Measurements from ENCODE around the gene NDUFC2. TPM values are rescaled to one million over a fixed set of nuclear protein-coding genes. Genes with fewer than 3 reads are reported as not detected.

The NDUFC2 gene
- total and polyA plus RNA-seq, 11 donors: 164 to 351 (median 258) TPM

DNA sequence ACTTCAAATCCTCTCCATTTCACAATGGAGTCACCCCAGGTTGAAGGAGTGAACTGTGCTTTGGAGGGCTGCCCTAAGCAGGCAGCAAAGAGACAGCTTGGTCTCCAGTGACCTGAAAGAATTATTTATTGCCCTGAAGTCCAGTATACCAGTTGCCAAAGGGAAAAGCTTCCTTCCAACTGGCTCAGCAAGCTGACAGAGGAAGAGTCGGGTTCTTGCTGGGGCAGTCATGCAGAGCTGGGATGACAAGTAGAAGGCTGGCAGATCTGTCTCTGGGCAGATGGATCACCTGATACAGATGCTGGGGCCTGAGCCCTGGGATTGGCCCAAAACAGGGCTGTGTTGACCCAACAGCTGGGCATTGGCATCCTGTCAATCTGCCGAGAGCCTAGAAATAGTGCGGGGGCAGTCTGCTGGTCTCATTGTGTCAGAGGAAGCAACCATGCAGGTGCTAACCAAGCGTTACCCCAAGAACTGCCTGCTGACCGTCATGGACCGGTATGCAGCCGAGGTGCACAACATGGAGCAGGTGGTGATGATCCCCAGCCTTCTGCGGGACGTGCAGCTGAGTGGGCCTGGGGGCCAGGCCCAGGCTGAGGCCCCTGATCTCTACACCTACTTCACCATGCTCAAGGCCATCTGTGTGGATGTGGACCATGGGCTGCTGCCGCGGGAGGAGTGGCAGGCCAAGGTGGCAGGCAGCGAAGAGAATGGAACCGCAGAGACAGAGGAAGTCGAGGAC is 16.1 kb downstream of the NDUFC2 start, which contains the start of gene THRSP:
TSS of gene THRSP (plus strand) at position 422 of the 742 bp plus-strand sequence. CDS start at position 443, 21 bp downstream.
- DNase-seq (no peak), ATAC-seq (no peak)
- Histone ChIP-seq H3K27me3 (no peaks in the 10 kb centered on the region), H3K36me3 (peaks cover 0 to 15% (median 13%) of the 10 kb centered on the region in 9 donors), H3K4me1 (peaks cover 0 to 18% (median 7%) of the 10 kb centered on the region in 12 donors), H3K27ac (no peak within 1 kb of the TSS), H3K4me3 (no peak within 1 kb of the TSS), H3K9me3 (no peaks in the 10 kb centered on the region)
- WGBS, 4 donors: 94 to 96% (median 95%) methylated on average over 14 of the region's 14 CpGs
- TF ChIP-seq CTCF (IDR thresholded peaks at IDR 0.05): no peak
- no peak for TF ChIP-seq POLR2A (IDR thresholded peaks at IDR 0.05)
- intact Hi-C loops (cut with DNase I): no loop called here

DNA sequence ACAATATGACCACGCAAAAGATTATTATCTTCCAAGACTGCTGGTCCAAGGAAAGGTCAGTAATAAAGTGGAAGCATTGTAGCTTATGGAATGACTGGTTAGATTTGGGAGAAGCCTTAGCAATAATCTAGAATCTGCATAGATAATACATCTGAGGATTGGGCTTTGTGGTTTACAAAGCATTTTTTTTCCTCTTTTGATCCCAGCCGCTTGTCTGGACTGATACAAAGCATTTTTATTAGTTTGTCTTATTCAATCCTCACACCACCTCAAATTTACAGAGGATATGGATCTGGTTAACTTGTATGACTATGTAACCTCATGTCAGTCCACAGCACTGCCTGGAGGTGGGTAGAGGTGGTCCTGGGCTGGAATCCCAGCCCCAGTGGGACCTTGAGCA is 17.0 kb downstream of the NDUFC2 start:
- 83 to 91% (median 87%) methylated on average over 2 of the region's 2 CpGs for WGBS, 4 donors
- no peak for TF ChIP-seq POLR2A (IDR thresholded peaks at IDR 0.05)
- TF ChIP-seq CTCF (IDR thresholded peaks at IDR 0.05): no peak
- no peak overlapping the region for H3K27ac ChIP-seq
- H3K9me3 ChIP-seq: no peaks in the 10 kb centered on the region
- no peaks in the 10 kb centered on the region for H3K27me3 ChIP-seq
- ATAC-seq (no peak), DNase-seq (no peak)
- intact Hi-C loops (cut with DNase I): no loop called here
- no peak overlapping the region for H3K4me3 ChIP-seq
- H3K36me3 ChIP-seq: peaks cover 0 to 6% (median 5%) of the 10 kb centered on the region in 9 donors
- peaks cover 0 to 16% (median 7%) of the 10 kb centered on the region in 12 donors for H3K4me1 ChIP-seq

GRCh38 chr11:78061921-78062311 is 17.7 kb downstream of the NDUFC2 start:
- TF ChIP-seq POLR2A (IDR thresholded peaks at IDR 0.05) (no peak), CTCF (IDR thresholded peaks at IDR 0.05) (no peak)
- ATAC-seq (no peak), DNase-seq (no peak)
- Histone ChIP-seq H3K9me3 (no peaks in the 10 kb centered on the region), H3K36me3 (no peaks in the 10 kb centered on the region), H3K4me1 (peaks cover 0 to 16% (median 7%) of the 10 kb centered on the region in 12 donors), H3K27me3 (no peaks in the 10 kb centered on the region), H3K4me3 (no peak overlapping the region), H3K27ac (peak overlapping the region in 1 of 12 donors; percentile 42)
- intact Hi-C loops (cut with DNase I): no loop called here
- 34 to 49% (median 45%) methylated on average over 4 of the region's 4 CpGs for WGBS, 4 donors

DNA sequence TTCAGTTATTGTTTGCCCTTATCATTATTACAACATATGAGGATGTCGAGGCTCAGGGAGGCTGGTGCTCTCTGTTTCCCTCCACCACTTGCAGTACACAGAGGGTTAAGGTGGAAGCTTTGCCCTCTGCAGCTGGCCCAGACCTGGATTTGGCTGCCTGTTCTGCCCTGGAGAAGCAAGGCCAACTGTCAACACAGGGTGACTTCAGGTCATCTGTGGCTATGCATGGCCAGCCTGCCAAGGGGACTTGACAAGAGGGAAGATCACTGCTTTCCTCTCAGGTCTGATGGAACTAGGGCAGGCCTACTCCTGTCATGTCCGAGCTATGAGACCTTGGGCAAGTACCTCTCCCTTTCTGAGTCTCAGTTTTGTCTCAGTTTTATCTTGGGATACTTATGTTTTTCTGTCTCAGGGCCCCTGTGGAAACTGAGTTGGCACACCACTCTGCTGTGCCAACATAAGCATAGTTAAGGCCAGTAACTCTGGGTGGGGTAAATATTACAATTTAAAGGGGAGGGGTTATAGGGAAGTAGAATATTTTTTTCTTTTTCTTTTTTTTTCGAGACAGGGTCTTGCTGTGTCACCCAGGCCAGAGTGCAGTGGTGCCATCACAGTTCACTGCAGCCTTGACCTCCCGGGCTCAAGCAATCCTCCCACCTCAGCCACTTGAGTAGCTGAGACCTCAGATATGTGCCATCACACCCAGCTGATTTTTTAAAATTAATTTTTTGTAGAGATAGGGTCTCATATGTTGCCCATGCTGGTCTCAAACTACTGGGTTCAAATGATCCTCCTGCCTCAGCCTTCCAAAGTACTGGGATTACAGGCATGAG is 18.4 kb downstream of the NDUFC2 start:
- no peak for TF ChIP-seq CTCF (IDR thresholded peaks at IDR 0.05)
- TF ChIP-seq POLR2A (IDR thresholded peaks at IDR 0.05): no peak
- H3K36me3 ChIP-seq: no peaks in the 10 kb centered on the region
- ATAC-seq (peak; percentile 94 to 96 (median 96)), DNase-seq (peak in 4 of 5 donors; percentile 60 to 83 (median 72))
- intact Hi-C loops (cut with DNase I): no loop called here
- H3K27ac ChIP-seq: peak overlapping the region in 5 of 12 donors; percentile 12 to 46 (median 42)
- peaks cover 0 to 16% (median 7%) of the 10 kb centered on the region in 12 donors for H3K4me1 ChIP-seq
- H3K9me3 ChIP-seq: no peaks in the 10 kb centered on the region
- WGBS, 4 donors: 50 to 57% (median 51%) methylated on average over 4 of the region's 4 CpGs
- no peaks in the 10 kb centered on the region for H3K27me3 ChIP-seq
- H3K4me3 ChIP-seq: no peak overlapping the region
